Myometrial cell (primary cell): ENCODE measurements around the gene SEMA4F. TPM values are rescaled to one million over a fixed set of nuclear protein-coding genes. Genes with fewer than 3 reads are reported as not detected.

Source experiments
- total RNA-seq: library from RNA; depleted of rRNA; stranded (reverse); fragments of >200 nt; gene quantifications from 2 replicates; pipeline ENCODE4 v1.2.3, GENCODE V29; 2015

SEMA4F gene, protein sequence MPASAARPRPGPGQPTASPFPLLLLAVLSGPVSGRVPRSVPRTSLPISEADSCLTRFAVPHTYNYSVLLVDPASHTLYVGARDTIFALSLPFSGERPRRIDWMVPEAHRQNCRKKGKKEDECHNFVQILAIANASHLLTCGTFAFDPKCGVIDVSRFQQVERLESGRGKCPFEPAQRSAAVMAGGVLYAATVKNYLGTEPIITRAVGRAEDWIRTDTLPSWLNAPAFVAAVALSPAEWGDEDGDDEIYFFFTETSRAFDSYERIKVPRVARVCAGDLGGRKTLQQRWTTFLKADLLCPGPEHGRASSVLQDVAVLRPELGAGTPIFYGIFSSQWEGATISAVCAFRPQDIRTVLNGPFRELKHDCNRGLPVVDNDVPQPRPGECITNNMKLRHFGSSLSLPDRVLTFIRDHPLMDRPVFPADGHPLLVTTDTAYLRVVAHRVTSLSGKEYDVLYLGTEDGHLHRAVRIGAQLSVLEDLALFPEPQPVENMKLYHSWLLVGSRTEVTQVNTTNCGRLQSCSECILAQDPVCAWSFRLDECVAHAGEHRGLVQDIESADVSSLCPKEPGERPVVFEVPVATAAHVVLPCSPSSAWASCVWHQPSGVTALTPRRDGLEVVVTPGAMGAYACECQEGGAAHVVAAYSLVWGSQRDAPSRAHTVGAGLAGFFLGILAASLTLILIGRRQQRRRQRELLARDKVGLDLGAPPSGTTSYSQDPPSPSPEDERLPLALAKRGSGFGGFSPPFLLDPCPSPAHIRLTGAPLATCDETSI
- 4.0 and 9.7 TPM in 2 replicates for total RNA-seq

DNA sequence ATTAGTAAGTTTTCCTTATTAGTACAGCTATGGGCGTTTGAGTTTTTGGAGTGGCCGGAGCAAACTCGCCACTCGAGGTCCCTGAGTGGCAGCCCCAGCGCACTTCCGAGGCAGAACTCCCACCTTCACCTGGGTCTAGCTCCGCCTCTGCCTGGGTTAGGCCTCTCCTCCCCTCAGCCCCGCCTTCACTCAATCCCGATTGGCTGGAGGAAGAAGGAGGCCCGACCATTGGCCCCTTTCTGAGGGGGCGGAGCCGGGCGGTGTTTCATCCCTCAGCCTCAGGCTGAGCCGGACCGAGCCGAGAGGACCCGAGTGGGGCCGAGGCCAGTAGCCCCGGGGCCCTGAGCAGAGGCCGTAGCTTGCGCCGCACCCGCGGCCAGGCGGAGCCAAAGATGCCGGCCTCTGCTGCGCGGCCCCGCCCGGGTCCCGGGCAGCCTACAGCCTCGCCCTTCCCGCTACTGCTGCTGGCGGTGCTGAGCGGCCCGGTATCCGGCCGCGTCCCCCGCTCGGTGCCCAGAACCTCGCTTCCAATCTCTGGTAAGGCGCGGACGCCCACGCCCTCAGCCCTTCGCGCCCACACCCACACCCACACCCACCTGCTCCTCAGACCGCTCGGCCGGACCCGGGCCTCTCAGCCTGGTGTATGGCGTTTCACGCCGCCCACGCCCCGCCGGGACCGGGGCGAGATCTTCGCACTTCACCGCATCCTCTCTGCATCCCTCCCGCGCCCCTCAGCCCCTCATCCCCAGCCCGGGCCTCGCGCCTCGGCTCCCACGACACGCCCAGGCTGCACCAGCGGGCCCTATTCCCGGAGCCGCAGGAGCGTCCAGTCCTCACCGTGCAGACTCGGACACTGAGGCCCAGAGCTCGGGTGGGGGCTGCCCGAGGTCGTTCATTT, at the start of gene SEMA4F:
TSS of gene SEMA4F (plus strand) at position 263 of the 898 bp plus-strand sequence. CDS start at position 393, 130 bp downstream.

DNA sequence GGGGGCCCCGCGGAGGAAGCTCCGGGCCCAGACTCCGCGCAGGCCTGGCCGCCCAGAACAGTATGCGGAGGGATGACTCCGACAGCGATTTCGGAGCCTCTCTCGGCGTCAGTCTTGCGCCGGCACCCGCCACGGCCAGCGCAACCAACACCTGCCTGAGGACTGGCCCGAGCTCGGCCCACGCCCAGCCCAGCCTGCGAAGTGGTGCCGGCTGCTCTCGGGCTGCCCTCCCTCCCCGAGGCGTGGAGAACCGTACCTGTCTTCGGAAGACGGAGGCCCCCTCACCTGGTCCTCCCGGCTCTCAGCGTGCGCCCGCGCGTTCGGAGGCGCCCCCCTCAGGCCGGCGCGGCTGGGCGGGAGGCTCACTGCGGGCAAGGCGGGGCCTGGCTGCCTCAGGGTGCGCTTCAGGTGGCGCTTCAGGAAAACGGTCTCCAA, 6.0 kb upstream of the SEMA4F start, which contains the start of gene M1AP:
TSS of gene M1AP (minus strand) at position 322 of the 435 bp plus-strand sequence. CDS start 8,055 bp downstream, outside the sequence.

Other genes starting within 250 kb of the SEMA4F start
- gene C2orf81, start 232.6 kb upstream of the SEMA4F start, total RNA-seq: 2.8 and 7.5 TPM in 2 replicates
- gene WDR54, start 232.5 kb upstream of the SEMA4F start, total RNA-seq: 54.2 and 63.1 TPM in 2 replicates
- 14.9 and 18.7 TPM in 2 replicates for gene RTKN, start 212.3 kb upstream of the SEMA4F start, total RNA-seq
- 3.0 and 18.2 TPM in 2 replicates for gene INO80B, start 199.2 kb upstream of the SEMA4F start, total RNA-seq
- gene WBP1, start 195.8 kb upstream of the SEMA4F start, total RNA-seq: 54.1 and 60.8 TPM in 2 replicates
- 102 and 123 TPM in 2 replicates for gene MOGS, start 188.9 kb upstream of the SEMA4F start, total RNA-seq
- 39.5 and 60.5 TPM in 2 replicates for gene MRPL53, start 181.6 kb upstream of the SEMA4F start, total RNA-seq
- gene CCDC142, start 171.2 kb upstream of the SEMA4F start, total RNA-seq: 8.4 and 11.7 TPM in 2 replicates
- 18.5 and 31.2 TPM in 2 replicates for gene TTC31, start 171.2 kb upstream of the SEMA4F start, total RNA-seq
- 1.7 and 4.1 TPM in 2 replicates for gene LBX2, start 154.6 kb upstream of the SEMA4F start, total RNA-seq
- gene PCGF1, start 146.6 kb upstream of the SEMA4F start, total RNA-seq: 11.7 and 16.4 TPM in 2 replicates
- not detected in 2 replicates for gene TLX2, start 139.8 kb upstream of the SEMA4F start, total RNA-seq
- 0.58 TPM in 1 of 2 replicates, not detected in the other for gene DQX1, start 128.0 kb upstream of the SEMA4F start, total RNA-seq
- 84.5 and 84.9 TPM in 2 replicates for gene AUP1, start 124.5 kb upstream of the SEMA4F start, total RNA-seq
- gene HTRA2, start 124.3 kb upstream of the SEMA4F start, total RNA-seq: 38.5 and 44.4 TPM in 2 replicates
- gene LOXL3, start 100.3 kb upstream of the SEMA4F start, total RNA-seq: 12.9 and 15.6 TPM in 2 replicates
- gene DOK1, start 99.5 kb upstream of the SEMA4F start, total RNA-seq: 23.9 and 30.3 TPM in 2 replicates
- not detected in 2 replicates for gene M1AP, start 5.9 kb upstream of the SEMA4F start, total RNA-seq
- 1.2 and 2.3 TPM in 2 replicates for gene HK2, start 179.9 kb downstream of the SEMA4F start, total RNA-seq